SK-N-SH (cell line): ENCODE results near the gene CLEC16A. TPM values are rescaled to one million over a fixed set of nuclear protein-coding genes. Genes with fewer than 3 reads are reported as not detected.

ENCODE experiments used
- CTCF ChIA-PET: fragments of 300-600, 350-600 bp; formaldehyde crosslinking; extraction: SDS; loops from one replicate; lab custom pipeline; 2021; lab: Yijun Ruan, JAX
- POLR2A ChIA-PET: fragments of 350-600 bp; sonication (Branson Sonifier 250); formaldehyde crosslinking; extraction: SDS; loops from one replicate; lab custom pipeline; 2020; ENCODE audit warnings: antibody characterized with exemption, inconsistent platforms; lab: Yijun Ruan, JAX
- DNase-seq: peaks from one replicate; pipeline ENCODE4 v3.0.0; 2012
- H2AFZ ChIP-seq: fragments of 200-600 bp; sonication (generic); 2 replicates; pipeline ENCODE4 v1.8.1; 2016; ENCODE audit warnings: antibody characterized with exemption, mild to moderate bottlenecking, low read depth
- H3F3A ChIP-seq: fragments of 200-600 bp; sonication (generic); replicated peaks from 2 replicates; pipeline ENCODE3; 2016; ENCODE audit warnings: antibody characterized with exemption, mild to moderate bottlenecking; ENCODE audit not compliant: insufficient read depth
- H3K27ac ChIP-seq, 2 experiments: fragments of 200-500 bp in 1 of 2; fragments of 200-600 bp in 1 of 2; sonication (Bioruptor generic) in 1 of 2; sonication (generic), shearing (Covaris generic) in 1 of 2; 2 replicates each; pipeline versions ENCODE4 v1.5.1 to v1.6.1; 2014 to 2016; ENCODE audit warnings: low read depth in 2 of 2, inconsistent platforms in 1 of 2, low read length in 1 of 2, mild to moderate bottlenecking in 1 of 2, mixed read lengths in 1 of 2
- H3K27me3 ChIP-seq: fragments of 200-600 bp; sonication (generic), shearing (Covaris generic); 2 replicates; pipeline ENCODE4 v1.6.1; 2016; ENCODE audit warnings: mixed run types; ENCODE audit not compliant: insufficient read depth
- H3K36me3 ChIP-seq, 2 experiments: fragments of 200-500 bp in 1 of 2; fragments of 200-600 bp in 1 of 2; sonication (Bioruptor generic) in 1 of 2; sonication (generic) in 1 of 2; replicated peaks in 1 of 2; 2 replicates each; pipeline versions ENCODE3 to v1.5.1; 2014 to 2016; ENCODE audit warnings: low read length in 1 of 2, mild to moderate bottlenecking in 1 of 2; ENCODE audit not compliant: insufficient read depth in 2 of 2, control insufficient read depth in 1 of 2
- H3K4me1 ChIP-seq, 2 experiments: fragments of 200-500 bp in 1 of 2; fragments of 200-600 bp in 1 of 2; sonication (Bioruptor generic) in 1 of 2; sonication (generic), shearing (Covaris generic) in 1 of 2; 2 replicates each; pipeline versions ENCODE4 v1.5.1 to v1.6.1; 2014 to 2016; ENCODE audit warnings: low read depth in 1 of 2, low read length in 1 of 2, mixed run types in 1 of 2; ENCODE audit not compliant: insufficient read depth in 2 of 2, control insufficient read depth in 1 of 2
- H3K4me2 ChIP-seq: fragments of 200-600 bp; sonication (generic), shearing (Covaris generic); 2 replicates; pipeline ENCODE4 v1.6.1; 2017; ENCODE audit warnings: mixed run types
- H3K4me3 ChIP-seq, 2 experiments: fragments of 200-500 bp in 1 of 2; fragments of 200-600 bp in 1 of 2; sonication (Bioruptor generic) in 1 of 2; sonication (generic), shearing (Covaris generic) in 1 of 2; 2 replicates each; pipeline versions ENCODE4 v1.5.1 to v1.8.1; 2014 to 2016; ENCODE audit warnings: low read depth in 2 of 2, inconsistent platforms in 1 of 2, low read length in 1 of 2, mild to moderate bottlenecking in 1 of 2, mixed read lengths in 1 of 2, moderate library complexity in 1 of 2
- H3K79me2 ChIP-seq: fragments of 200-600 bp; sonication (generic); 2 replicates; pipeline ENCODE4 v1.8.1; 2017; ENCODE audit warnings: mild to moderate bottlenecking; ENCODE audit not compliant: insufficient read depth
- H3K9ac ChIP-seq: fragments of 200-600 bp; sonication (generic); 2 replicates; pipeline ENCODE4 v1.6.1; 2017; ENCODE audit warnings: mixed run types
- H3K9me2 ChIP-seq: fragments of 200-600 bp; sonication (generic); 2 replicates; pipeline ENCODE4 v1.6.1; 2017; ENCODE audit warnings: mixed run types
- H3K9me3 ChIP-seq: fragments of 200-600 bp; sonication (generic); 2 replicates; pipeline ENCODE4 v1.6.1; 2017; ENCODE audit warnings: mixed run types, mild to moderate bottlenecking, moderate library complexity
- H4K20me1 ChIP-seq: fragments of 200-600 bp; sonication (generic); 2 replicates; pipeline ENCODE4 v1.6.1; 2017; ENCODE audit warnings: mild to moderate bottlenecking, mixed run types; ENCODE audit not compliant: insufficient read depth
- ELF1 ChIP-seq: IDR thresholded peaks from 2 replicates; pipeline ENCODE4 v1.4.0; 2012
- EP300 ChIP-seq, 2 experiments: IDR thresholded peaks; 2 replicates each; pipeline versions ENCODE4 v1.4.0 to v1.6.1; 2012; ENCODE audit warnings: borderline replicate concordance in 1 of 2, low read depth in 1 of 2, low read length in 1 of 2
- EZH2phosphoT487 ChIP-seq: fragments of 200-600 bp; sonication (generic); IDR thresholded peaks from 2 replicates; pipeline ENCODE4 v1.6.1; 2017; ENCODE audit warnings: low read depth, mixed run types, mild to moderate bottlenecking, antibody characterized with exemption, moderate library complexity, borderline replicate concordance
- FOSL2 ChIP-seq: IDR thresholded peaks from 2 replicates; pipeline ENCODE4 v1.4.0; 2012; ENCODE audit warnings: low read depth, mild to moderate bottlenecking, moderate library complexity, borderline replicate concordance
- JUND ChIP-seq: IDR thresholded peaks from 2 replicates; pipeline ENCODE4 v1.4.0; 2012
- MEF2A ChIP-seq: IDR thresholded peaks from 2 replicates; pipeline ENCODE4 v1.4.0; 2012; ENCODE audit warnings: low read depth, borderline replicate concordance
- NFIC ChIP-seq: IDR thresholded peaks from 2 replicates; pipeline ENCODE4 v1.4.0; 2012; ENCODE audit warnings: borderline replicate concordance
- RXRA ChIP-seq: IDR thresholded peaks from 2 replicates; pipeline ENCODE4 v1.4.0; 2012; ENCODE audit warnings: low read depth, mild to moderate bottlenecking, borderline replicate concordance
- TAF1 ChIP-seq: IDR thresholded peaks from 2 replicates; pipeline ENCODE4 v1.6.1; 2012; ENCODE audit warnings: low read depth, mild to moderate bottlenecking, low read length, moderate library complexity, borderline replicate concordance
- TCF12 ChIP-seq: IDR thresholded peaks from 2 replicates; pipeline ENCODE4 v1.4.0; 2012
- TEAD4 ChIP-seq: IDR thresholded peaks from 2 replicates; pipeline ENCODE4 v1.4.0; 2012; ENCODE audit warnings: mild to moderate bottlenecking, borderline replicate concordance; ENCODE audit not compliant: insufficient read depth
- WGBS: methylation state at CpG from one replicate; pipeline ENCODE4 v1.1.6; 2017; ENCODE audit warnings: low lambda C conversion rate; 5-methylcytosine and 5-hydroxymethylcytosine counted together
- polyA plus RNA-seq, 3 experiments: library from polyadenylated mRNA; depleted of rRNA; stranded (reverse); fragments of >200 nt; gene quantifications; 2 replicates each; pipeline ENCODE4 v1.2.3, GENCODE V29; 2012
- TF ChIP-seq, protein P1 (sequence below): IDR thresholded peaks from 2 replicates; pipeline ENCODE4 v1.6.1; 2012; ENCODE audit warnings: mild to moderate bottlenecking, low read depth, low read length, moderate library complexity
- TF ChIP-seq, protein P2 (sequence below): IDR thresholded peaks from 2 replicates; pipeline ENCODE4; 2012
- TF ChIP-seq, protein P3 (sequence below): IDR thresholded peaks from 2 replicates; pipeline ENCODE4 v1.4.0; 2012; ENCODE audit warnings: low read depth

CLEC16A gene
- polyA plus RNA-seq, 1 of the 3 experiments (the other 2 are of a cell fraction) = 13.7 TPM

DNA sequence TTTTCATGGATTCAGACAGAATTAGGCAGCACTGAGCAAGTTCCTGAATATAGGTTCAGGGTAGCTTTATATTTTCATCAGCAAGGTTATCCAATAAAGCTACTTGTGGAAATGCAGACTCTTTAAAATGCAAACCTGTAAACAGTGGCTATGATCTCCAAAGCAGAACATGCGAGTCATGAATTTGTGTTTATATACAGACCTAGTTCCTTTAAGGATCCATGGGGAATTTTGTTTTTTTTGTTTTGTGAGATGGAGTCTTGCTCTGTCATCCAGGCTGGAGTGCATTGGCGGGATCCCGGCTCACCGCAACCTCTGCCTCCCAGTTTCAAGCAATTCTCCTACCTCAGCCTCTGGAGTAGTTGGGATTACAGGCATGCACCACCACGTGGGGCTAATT, 14.8 kb downstream of the CLEC16A start:
- Histone ChIP-seq H3K27ac (peak overlapping the region in 1 of 2 experiments; percentile 92; a peak in 2 of 4 replicates), H3K4me2 (no peak overlapping the region), H3K4me3 (no peak overlapping the region), H3K9me2 (no peaks in the 10 kb centered on the region), H4K20me1 (no peaks in the 10 kb centered on the region), H3F3A (peaks cover 38% of the 10 kb centered on the region), H2AFZ (no peak overlapping the region), H3K9ac (no peak overlapping the region)
- 99% methylated on average over 5 of the region's 5 CpGs for whole genome bisulfite sequencing
- no peak for DNase-seq
- TF ChIP-seq RXRA (no peak), NFIC (no peak)
- TF ChIP-seq, protein P1, sequence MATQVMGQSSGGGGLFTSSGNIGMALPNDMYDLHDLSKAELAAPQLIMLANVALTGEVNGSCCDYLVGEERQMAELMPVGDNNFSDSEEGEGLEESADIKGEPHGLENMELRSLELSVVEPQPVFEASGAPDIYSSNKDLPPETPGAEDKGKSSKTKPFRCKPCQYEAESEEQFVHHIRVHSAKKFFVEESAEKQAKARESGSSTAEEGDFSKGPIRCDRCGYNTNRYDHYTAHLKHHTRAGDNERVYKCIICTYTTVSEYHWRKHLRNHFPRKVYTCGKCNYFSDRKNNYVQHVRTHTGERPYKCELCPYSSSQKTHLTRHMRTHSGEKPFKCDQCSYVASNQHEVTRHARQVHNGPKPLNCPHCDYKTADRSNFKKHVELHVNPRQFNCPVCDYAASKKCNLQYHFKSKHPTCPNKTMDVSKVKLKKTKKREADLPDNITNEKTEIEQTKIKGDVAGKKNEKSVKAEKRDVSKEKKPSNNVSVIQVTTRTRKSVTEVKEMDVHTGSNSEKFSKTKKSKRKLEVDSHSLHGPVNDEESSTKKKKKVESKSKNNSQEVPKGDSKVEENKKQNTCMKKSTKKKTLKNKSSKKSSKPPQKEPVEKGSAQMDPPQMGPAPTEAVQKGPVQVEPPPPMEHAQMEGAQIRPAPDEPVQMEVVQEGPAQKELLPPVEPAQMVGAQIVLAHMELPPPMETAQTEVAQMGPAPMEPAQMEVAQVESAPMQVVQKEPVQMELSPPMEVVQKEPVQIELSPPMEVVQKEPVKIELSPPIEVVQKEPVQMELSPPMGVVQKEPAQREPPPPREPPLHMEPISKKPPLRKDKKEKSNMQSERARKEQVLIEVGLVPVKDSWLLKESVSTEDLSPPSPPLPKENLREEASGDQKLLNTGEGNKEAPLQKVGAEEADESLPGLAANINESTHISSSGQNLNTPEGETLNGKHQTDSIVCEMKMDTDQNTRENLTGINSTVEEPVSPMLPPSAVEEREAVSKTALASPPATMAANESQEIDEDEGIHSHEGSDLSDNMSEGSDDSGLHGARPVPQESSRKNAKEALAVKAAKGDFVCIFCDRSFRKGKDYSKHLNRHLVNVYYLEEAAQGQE = no peak
- TF ChIP-seq, all 33 proteins: peak for 0
- CTCF ChIA-PET = interaction anchor here (1.9 to 6.2 kb wide), 2 partner anchors 12 to 298 kb away, joined by 5 to 39 read pairs; partner anchors contain the start of gene SOCS1
- POLR2A ChIA-PET = no interaction called here
- Histone ChIP-seq H3K27me3 (no peaks in the 10 kb centered on the region), H3K9me3 (no peaks in the 10 kb centered on the region), H3K36me3 (peaks cover 5 to 11% of the 10 kb centered on the region in 2 experiments), H3K79me2 (peaks cover 27% of the 10 kb centered on the region; the same call in 1 of the 2 replicates), H3K4me1 (peaks cover 28 to 52% of the 10 kb centered on the region in 2 experiments)

DNA sequence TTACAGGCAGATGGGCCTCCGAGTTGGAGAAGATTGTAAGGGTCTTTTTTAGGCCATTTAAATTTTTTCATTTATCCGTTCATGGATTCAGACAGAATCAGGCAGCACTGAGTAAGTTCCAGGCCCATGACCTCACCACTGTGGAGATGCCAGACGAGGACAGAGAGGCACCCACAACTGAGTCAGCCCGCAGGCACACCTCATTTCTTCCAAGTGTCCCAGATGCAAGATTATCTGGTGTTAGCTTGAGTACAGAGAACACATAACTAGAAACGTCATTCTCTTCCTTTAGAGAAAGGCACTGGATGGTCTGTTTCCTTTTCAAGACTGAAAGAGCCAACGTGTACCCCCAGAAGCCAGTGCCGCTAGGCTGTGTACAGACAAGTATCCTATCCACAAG, 16.9 kb downstream of the CLEC16A start:
- H4K20me1 ChIP-seq = no peaks in the 10 kb centered on the region
- H3K9ac ChIP-seq = peak overlapping the region; percentile 59; the same call in 1 of the 2 replicates
- ChIA-PET CTCF (interaction anchor here (1.4 to 12.7 kb wide), 3 partner anchors 12 to 337 kb away, joined by 3 to 199 read pairs (median 39); partner anchors contain the start of genes CLEC16A and SOCS1), POLR2A (no interaction called here)
- peak overlapping the region; percentile 56 for H3K4me2 ChIP-seq
- H3K9me3 ChIP-seq = no peaks in the 10 kb centered on the region
- peaks cover 38% of the 10 kb centered on the region for H3F3A ChIP-seq
- 30% methylated on average over 7 of the region's 7 CpGs for WGBS
- H3K36me3 ChIP-seq = peaks cover 5 to 16% of the 10 kb centered on the region in 2 experiments
- H2AFZ ChIP-seq = no peak overlapping the region
- TF ChIP-seq EP300 (IDR thresholded peaks at IDR 0.05; ENCODE audit: borderline replicate concordance in 1 of 2, low read depth in 1 of 2, low read length in 1 of 2) (peak in 1 of 2 experiments; percentile 61; a peak in 1 of 4 replicates), ELF1 (no peak), TAF1 (no peak), NFIC (peak; percentile 69), MEF2A (0 out of 2 replicates have a peak, but pooled peaks have one; percentile 17), FOSL2 (peak; percentile 87), TCF12 (peak; percentile 87), EZH2phosphoT487 (no peak), JUND (peak; percentile 85), RXRA (peak; percentile 60; the same call in 1 of the 2 replicates), TEAD4 (peak; percentile 52; the same call in 1 of the 2 replicates)
- TF ChIP-seq, protein P2, sequence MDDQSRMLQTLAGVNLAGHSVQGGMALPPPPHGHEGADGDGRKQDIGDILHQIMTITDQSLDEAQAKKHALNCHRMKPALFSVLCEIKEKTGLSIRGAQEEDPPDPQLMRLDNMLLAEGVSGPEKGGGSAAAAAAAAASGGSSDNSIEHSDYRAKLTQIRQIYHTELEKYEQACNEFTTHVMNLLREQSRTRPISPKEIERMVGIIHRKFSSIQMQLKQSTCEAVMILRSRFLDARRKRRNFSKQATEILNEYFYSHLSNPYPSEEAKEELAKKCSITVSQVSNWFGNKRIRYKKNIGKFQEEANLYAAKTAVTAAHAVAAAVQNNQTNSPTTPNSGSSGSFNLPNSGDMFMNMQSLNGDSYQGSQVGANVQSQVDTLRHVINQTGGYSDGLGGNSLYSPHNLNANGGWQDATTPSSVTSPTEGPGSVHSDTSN = peak; percentile 63; the same call in 1 of the 2 replicates
- TF ChIP-seq, protein P3, sequence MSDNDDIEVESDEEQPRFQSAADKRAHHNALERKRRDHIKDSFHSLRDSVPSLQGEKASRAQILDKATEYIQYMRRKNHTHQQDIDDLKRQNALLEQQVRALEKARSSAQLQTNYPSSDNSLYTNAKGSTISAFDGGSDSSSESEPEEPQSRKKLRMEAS = peak; percentile 56
- no peaks in the 10 kb centered on the region for H3K27me3 ChIP-seq
- no peak overlapping the region for H3K4me3 ChIP-seq
- H3K9me2 ChIP-seq = no peaks in the 10 kb centered on the region
- peaks cover 19 to 46% of the 10 kb centered on the region in 2 experiments for H3K4me1 ChIP-seq
- peak overlapping the region in 1 of 2 experiments; percentile 92; a peak in 2 of 4 replicates for H3K27ac ChIP-seq
- peaks cover 16% of the 10 kb centered on the region; the same call in 1 of the 2 replicates for H3K79me2 ChIP-seq
- DNase-seq = no peak
